Endothelial cell of hepatic sinusoid (primary cell): ENCODE measurements around the gene MEST.
"Not testable (repeated sequence)": the region's sequence is repeated elsewhere in the genome, so short reads cannot be mapped to it uniquely, and the experiment has no call there.

Experiments
- in situ Hi-C: cut with HindIII; loops from 2 replicates; pipeline ENCODE4 v1.10.0; 2017; ENCODE audit warnings: low sequenced_read_pairs

The MEST gene

GRCh38 chr7:130515315-130516040, 23.6 kb downstream of the MEST start:
- in situ Hi-C loops, result no loop called here

GRCh38 chr7:130521258-130521951, 29.5 kb downstream of the MEST start:
- in situ Hi-C loops, result no loop called here

GRCh38 chr7:130523519-130524125, 31.7 kb downstream of the MEST start:
- in situ Hi-C loops, result not testable (repeated sequence)

GRCh38 chr7:130524628-130525027, 32.7 kb downstream of the MEST start:
- in situ Hi-C loops, result no loop called here

- in situ Hi-C loops, result not testable (repeated sequence)
Observed at GRCh38 chr7:130527752-130528355, 36.0 kb downstream of the MEST start.

GRCh38 chr7:130529417-130529816, 37.5 kb downstream of the MEST start:
- in situ Hi-C loops, result no loop called here

- in situ Hi-C loops, result not testable (repeated sequence)
Observed at GRCh38 chr7:130537894-130538293, 46.0 kb downstream of the MEST start.

- in situ Hi-C loops, result not testable (repeated sequence)
Observed at GRCh38 chr7:130541287-130541686, 49.4 kb downstream of the MEST start.

GRCh38 chr7:130542297-130542696, 50.4 kb downstream of the MEST start:
- in situ Hi-C loops, result not testable (repeated sequence)

- in situ Hi-C loops, result no loop called here
Observed at GRCh38 chr7:130543487-130544010, 51.7 kb downstream of the MEST start.

GRCh38 chr7:130544356-130544755, 52.5 kb downstream of the MEST start:
- in situ Hi-C loops, result no loop called here

GRCh38 chr7:130553398-130554029, 61.6 kb downstream of the MEST start:
- in situ Hi-C loops, result no loop called here

GRCh38 chr7:130554481-130554880, 62.6 kb downstream of the MEST start:
- in situ Hi-C loops, result no loop called here
